Osteocyte (in vitro differentiated cells): ENCODE results near the gene ESPN. TPM values are rescaled to one million over a fixed set of nuclear protein-coding genes. Genes with fewer than 3 reads are reported as not detected.

Experiments
- DNase-seq: peaks from one replicate; pipeline ENCODE4 v3.0.0; 2021; ENCODE audit warnings: mixed read lengths; ENCODE audit not compliant: unreplicated experiment; ENCODE audit errors: extremely low spot score
- H3K27ac Mint-ChIP-seq: one replicate; pipeline ENCODE4 v1.8.0; 2021; ENCODE audit warnings: mild to moderate bottlenecking, mixed read lengths; ENCODE audit not compliant: unreplicated experiment
- H3K27me3 Mint-ChIP-seq: one replicate; pipeline ENCODE4 v1.8.0; 2021; ENCODE audit warnings: mixed read lengths; ENCODE audit not compliant: unreplicated experiment
- H3K36me3 Mint-ChIP-seq: one replicate; pipeline ENCODE4 v1.8.0; 2021; ENCODE audit warnings: mixed read lengths; ENCODE audit not compliant: unreplicated experiment
- H3K4me1 Mint-ChIP-seq: one replicate; pipeline ENCODE4 v1.8.0; 2021; ENCODE audit warnings: mixed read lengths; ENCODE audit not compliant: unreplicated experiment
- H3K4me3 Mint-ChIP-seq: one replicate; pipeline ENCODE4 v1.8.0; 2021; ENCODE audit warnings: mild to moderate bottlenecking, moderate library complexity, mixed read lengths; ENCODE audit not compliant: unreplicated experiment
- H3K9me3 Mint-ChIP-seq: one replicate; pipeline ENCODE4 v1.8.0; 2021; ENCODE audit warnings: mixed read lengths; ENCODE audit not compliant: unreplicated experiment
- CTCF ChIP-seq: fragments of 200-600 bp; sonication (generic); IDR thresholded peaks from 2 replicates; pipeline ENCODE4 v1.5.0; 2021; ENCODE audit warnings: antibody characterized with exemption, mild to moderate bottlenecking, moderate library complexity
- total RNA-seq: library from RNA; stranded (reverse); gene quantifications from 2 replicates; pipeline ENCODE4 v1.2.1, GENCODE V29; 2021

Gene ESPN
- total RNA-seq, 1 donor from 2014 or later = not detected

- Mint-ChIP-seq H3K27ac (no peak overlapping the region), H3K27me3 (peaks cover 5% of the 10 kb centered on the region), H3K9me3 (no peaks in the 10 kb centered on the region), H3K4me1 (peaks cover 6% of the 10 kb centered on the region), H3K4me3 (no peak overlapping the region), H3K36me3 (no peaks in the 10 kb centered on the region)
- no peak for TF ChIP-seq CTCF
- DNase-seq = no peak
Observed at GRCh38 chr1:6397844-6398441, 26.6 kb upstream of the ESPN start.

GRCh38 chr1:6399294-6399693 lies 25.3 kb upstream of the ESPN start:
- Mint-ChIP-seq H3K9me3 (no peaks in the 10 kb centered on the region), H3K36me3 (no peaks in the 10 kb centered on the region), H3K4me3 (no peak overlapping the region), H3K4me1 (peaks cover under 1% of the 10 kb centered on the region), H3K27me3 (peaks cover 5% of the 10 kb centered on the region), H3K27ac (no peak overlapping the region)
- no peak for TF ChIP-seq CTCF
- DNase-seq = no peak

GRCh38 chr1:6401673-6402072 lies 22.9 kb upstream of the ESPN start:
- Mint-ChIP-seq H3K27ac (no peak overlapping the region), H3K27me3 (peaks cover 20% of the 10 kb centered on the region)

DNA sequence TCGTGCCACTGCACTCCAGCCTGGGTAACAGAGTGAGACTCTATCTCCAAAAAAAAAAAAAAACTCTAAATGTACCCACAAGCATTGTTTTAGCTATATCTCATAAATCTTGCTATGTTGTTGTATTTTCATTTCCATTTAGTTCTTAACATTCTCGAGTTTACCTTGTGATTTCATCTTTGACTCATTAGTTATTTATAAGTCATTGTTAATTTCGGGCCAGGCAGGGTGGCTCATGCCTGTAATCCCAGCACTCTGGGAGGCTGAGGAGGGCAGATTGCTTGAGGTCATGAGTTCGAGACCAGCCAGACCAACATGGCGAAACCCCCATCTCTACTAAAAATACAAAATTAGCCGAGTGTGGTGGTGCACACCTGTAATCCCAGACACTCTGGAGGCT lies 16.6 kb upstream of the ESPN start:
- H3K4me1 Mint-ChIP-seq = peaks cover 3% of the 10 kb centered on the region
- TF ChIP-seq CTCF = no peak
- H3K27me3 Mint-ChIP-seq = peaks cover 47% of the 10 kb centered on the region
- H3K9me3 Mint-ChIP-seq = no peaks in the 10 kb centered on the region
- no peak overlapping the region for H3K4me3 Mint-ChIP-seq
- no peaks in the 10 kb centered on the region for H3K36me3 Mint-ChIP-seq
- H3K27ac Mint-ChIP-seq = no peak overlapping the region
- DNase-seq = no peak

More at GRCh38 chr1:6401673-6402072, 22.9 kb upstream of the ESPN start:
- H3K4me3 Mint-ChIP-seq = no peak overlapping the region
- no peak for DNase-seq
- peaks cover 3% of the 10 kb centered on the region for H3K4me1 Mint-ChIP-seq
- H3K9me3 Mint-ChIP-seq = no peaks in the 10 kb centered on the region
- H3K36me3 Mint-ChIP-seq = no peaks in the 10 kb centered on the region
- TF ChIP-seq CTCF = no peak

DNA sequence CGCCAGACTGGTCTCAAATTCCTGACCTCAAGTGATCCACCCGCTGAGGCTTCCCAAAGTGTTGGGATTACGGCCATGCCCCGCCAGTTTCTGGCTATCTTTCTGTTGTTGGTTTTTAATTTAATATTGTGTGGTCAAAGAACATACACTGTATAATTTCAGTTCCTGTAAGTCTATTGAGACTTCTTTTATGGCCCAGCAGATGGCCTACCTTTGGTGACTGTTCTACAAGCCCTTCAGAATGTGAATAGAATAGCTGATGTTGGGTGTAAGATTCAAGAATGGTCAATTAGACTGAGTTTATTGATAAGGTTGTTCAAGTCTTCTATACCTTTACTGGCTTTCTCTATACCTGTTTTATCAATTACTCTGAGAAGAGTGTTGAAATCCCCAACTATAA lies 15.5 kb upstream of the ESPN start:
- TF ChIP-seq CTCF = peak; percentile 5
- H3K4me1 Mint-ChIP-seq = peaks cover 3% of the 10 kb centered on the region
- H3K9me3 Mint-ChIP-seq = no peaks in the 10 kb centered on the region
- no peak overlapping the region for H3K4me3 Mint-ChIP-seq
- DNase-seq = no peak
- H3K27me3 Mint-ChIP-seq = peaks cover 48% of the 10 kb centered on the region
- H3K36me3 Mint-ChIP-seq = no peaks in the 10 kb centered on the region
- H3K27ac Mint-ChIP-seq = no peak overlapping the region
